PC-9 (cell line): ENCODE results near the gene ATP5MK.
"Not testable (repeated sequence)": the region's sequence is repeated elsewhere in the genome, so short reads cannot be mapped to it uniquely, and the experiment has no call there.

Experiments used
- EZH2 ChIP-seq: fragments of 200-600 bp; sonication (generic); IDR thresholded peaks from 2 replicates; pipeline ENCODE4 v1.8.0; 2017; ENCODE audit warnings: antibody characterized with exemption, low read depth
- TF ChIP-seq, protein P1 (sequence below): fragments of 200-600 bp; sonication (generic); conservative IDR thresholded peaks from 2 replicates; pipeline ENCODE4 v1.6.1; 2017; ENCODE audit warnings: mixed run types, antibody characterized with exemption, mild to moderate bottlenecking, moderate library complexity

- TF ChIP-seq, protein P1, sequence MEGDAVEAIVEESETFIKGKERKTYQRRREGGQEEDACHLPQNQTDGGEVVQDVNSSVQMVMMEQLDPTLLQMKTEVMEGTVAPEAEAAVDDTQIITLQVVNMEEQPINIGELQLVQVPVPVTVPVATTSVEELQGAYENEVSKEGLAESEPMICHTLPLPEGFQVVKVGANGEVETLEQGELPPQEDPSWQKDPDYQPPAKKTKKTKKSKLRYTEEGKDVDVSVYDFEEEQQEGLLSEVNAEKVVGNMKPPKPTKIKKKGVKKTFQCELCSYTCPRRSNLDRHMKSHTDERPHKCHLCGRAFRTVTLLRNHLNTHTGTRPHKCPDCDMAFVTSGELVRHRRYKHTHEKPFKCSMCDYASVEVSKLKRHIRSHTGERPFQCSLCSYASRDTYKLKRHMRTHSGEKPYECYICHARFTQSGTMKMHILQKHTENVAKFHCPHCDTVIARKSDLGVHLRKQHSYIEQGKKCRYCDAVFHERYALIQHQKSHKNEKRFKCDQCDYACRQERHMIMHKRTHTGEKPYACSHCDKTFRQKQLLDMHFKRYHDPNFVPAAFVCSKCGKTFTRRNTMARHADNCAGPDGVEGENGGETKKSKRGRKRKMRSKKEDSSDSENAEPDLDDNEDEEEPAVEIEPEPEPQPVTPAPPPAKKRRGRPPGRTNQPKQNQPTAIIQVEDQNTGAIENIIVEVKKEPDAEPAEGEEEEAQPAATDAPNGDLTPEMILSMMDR, result not testable (repeated sequence)
- not testable (repeated sequence) for TF ChIP-seq EZH2
These were observed 41.7 kb downstream of the ATP5MK start for GRCh38 chr10:103354567-103354966.
